ENCODE results near the gene PLCL2.

Gene PLCL2

GRCh38 chr3:16868513-16868912 is 16.2 kb upstream of the PLCL2 start:
- DNase-seq: no peak

DNA sequence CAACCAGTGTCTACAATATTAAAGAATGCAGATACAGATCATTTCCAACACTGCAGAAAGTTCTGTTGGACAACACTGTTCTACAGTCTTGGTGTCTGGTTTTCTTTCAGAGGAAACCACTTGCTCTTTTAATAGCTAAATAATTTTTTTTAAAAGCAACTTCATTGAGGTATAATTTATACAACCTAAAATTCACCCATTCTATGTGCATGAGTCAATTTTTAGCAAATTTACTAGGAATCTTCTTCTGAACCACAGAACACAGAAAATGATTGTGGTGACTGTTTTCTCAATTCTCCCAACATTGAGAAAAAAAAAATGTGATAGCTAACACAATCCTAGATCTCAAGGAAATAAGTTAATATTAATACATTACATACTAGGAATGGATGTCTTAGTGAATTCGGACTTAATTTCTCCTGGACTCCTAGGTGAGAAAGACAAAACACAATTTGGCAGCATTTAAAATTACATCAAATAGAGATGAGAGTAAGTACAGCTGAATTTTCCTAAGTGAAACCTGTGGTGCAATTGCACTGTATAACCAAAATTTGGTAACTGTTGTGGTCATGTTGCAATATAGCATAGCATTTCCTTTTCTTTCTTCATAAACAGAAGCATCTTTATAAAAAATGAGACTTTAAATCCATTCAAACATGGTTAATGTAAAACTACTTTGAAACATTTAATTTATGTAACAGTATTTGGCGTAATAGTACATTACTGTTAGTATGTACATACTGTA is 15.3 kb upstream of the PLCL2 start:
- DNase-seq: no peak

GRCh38 chr3:16871915-16872842 is 12.6 kb upstream of the PLCL2 start:
- no peak for DNase-seq

- no peak for DNase-seq
Measured at GRCh38 chr3:16873872-16874271, 10.9 kb upstream of the PLCL2 start.

- DNase-seq: no peak
Measured at GRCh38 chr3:16875876-16876550, 8.7 kb upstream of the PLCL2 start.

GRCh38 chr3:16877505-16877904 is 7.2 kb upstream of the PLCL2 start:
- no peak for DNase-seq

DNA sequence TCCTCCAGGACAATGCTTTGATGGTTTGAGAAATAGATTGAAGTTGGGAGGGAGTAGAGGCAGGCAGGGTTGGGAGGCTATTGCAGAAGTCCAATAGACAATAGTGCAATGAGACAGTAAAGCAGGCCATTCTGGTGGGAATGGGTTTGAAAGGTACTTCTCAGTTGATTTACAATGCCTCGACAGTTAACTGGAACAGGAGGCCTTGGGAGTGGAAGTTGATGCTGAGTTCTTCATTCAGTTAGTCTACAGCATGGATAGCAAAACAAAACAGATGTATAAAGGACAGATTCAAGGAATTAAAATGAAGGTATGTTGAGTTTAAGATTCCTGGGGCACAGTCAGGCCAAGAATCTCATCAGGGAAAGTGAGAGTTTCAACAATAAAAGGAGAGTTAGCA is 6.8 kb upstream of the PLCL2 start:
- no peak for DNase-seq

DNA sequence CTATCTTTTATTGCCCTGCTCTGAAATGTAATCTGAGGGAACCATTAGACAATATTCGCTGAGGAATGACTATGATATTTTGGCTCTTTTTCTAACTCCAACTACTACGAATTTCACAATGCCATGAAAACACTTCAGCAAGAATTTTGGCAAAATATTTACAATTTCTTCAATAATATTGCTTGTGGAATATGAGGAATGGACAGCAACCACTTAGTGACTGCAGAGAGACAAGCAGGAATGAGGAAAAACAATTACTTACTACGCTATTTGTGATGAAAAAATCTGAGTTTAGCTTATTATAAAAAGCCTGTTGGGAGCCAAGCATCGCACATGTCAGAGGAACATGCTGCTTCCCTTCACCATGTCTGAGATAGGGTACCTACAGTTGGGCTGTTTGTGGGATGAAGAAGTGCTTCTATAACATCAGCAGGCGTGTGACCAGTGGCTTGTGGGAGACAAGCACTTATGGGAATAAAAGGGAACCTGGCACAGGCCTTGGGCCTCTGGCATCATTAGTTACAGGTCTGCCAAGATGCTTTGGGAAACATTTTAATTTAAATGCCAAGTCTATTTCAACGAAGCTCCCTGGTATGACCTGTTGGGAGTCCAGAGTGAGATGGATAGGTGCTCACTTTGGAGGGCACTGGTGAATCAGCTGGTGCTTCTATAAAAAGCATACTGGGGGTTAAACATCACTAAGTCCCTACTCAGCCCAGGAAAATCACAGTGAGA is 2.7 kb upstream of the PLCL2 start:
- DNase-seq: no peak

GRCh38 chr3:16883057-16883722 is 1.6 kb upstream of the PLCL2 start:
- no peak for DNase-seq

DNA sequence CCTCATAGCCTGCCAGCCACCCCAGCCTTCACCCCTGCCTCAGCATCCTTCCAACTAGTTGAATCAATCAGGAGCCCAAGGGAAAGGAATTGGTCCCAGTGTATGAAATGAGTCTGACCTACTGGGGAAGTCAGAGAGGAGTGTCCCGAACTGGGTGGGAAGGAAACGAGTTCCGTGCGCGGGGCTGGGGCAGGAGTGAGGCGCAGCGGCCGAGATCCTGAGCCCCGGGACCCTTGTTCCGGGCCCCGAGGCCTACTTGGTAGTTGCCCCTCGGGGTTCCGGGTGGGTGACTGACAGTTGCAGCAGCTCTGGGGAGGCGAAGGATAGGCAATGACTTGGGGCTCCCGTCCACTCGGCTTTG is 1.1 kb upstream of the PLCL2 start:
- DNase-seq: no peak

DNA sequence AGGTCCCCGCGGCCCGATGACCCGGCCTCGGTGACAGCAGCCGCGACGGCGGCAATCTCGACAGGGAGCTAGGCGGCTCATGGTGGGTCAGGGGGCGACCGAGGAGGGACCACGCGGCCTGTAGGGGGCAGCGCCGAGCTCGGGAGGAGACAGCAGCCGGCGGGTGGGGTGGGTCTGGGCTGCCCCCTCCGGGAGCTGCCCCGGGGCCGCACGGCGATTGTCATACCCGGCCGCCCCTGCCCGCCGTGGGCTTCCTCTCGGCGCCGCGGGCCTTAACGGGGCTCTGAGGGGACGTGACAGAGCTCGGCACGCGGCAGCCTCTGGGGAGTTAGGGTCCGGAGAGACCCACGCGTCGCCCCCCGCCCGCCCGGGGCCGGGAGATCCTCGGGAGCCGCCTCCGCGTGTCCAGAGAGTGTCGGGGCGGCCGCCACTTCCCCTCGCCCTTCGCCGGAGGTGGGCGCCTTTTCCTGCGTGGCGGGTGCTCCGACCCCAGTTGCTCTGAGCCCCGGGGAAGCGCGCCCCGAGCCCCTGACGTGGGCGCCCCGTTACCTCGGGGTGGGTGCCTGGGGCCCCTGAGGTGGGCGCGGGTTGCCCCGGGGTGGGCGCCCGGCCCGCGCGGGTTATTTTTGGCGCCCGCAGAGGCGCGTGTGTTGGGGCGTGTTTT is 539 bp upstream of the PLCL2 start:
- peak; percentile 67 for DNase-seq

DNA sequence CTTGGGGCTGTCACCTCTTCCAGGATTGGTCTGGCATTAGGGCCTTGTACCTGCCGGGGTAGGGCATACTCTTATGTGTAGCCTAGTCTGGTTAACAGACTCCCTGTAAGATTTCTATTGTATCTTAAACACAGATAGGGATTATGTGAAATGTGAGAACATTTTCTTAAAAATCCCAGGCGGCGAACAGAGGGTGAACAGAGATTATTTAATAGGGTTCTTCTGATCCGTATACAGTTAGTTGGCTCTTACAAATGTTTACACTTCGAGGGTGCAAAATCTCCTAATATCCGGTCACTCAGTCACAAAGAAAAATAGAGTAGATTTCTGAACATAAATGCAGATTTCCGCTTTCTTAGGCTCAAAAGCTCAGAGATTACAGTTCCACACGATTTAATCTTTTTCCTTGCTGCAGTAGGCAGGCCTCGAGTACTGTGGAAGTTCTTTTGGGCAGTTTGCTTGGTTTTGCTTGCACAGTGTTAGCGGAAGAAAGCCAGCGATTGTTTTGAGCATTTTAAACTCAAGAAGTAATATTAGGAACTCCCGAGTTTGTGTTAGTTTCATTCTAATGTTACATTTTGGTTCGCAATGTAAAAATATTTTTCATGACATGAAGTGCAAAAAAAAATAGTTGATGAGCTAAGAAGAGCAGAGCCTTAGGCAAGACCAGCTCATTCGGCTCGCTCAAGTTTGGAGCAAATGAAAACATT is 993 bp downstream of the PLCL2 start:
- no peak for DNase-seq

- peak; percentile 36 for DNase-seq
Measured at GRCh38 chr3:16886303-16886683, 1.5 kb downstream of the PLCL2 start.

GRCh38 chr3:16887130-16887529 is 2.4 kb downstream of the PLCL2 start:
- DNase-seq: no peak

DNA sequence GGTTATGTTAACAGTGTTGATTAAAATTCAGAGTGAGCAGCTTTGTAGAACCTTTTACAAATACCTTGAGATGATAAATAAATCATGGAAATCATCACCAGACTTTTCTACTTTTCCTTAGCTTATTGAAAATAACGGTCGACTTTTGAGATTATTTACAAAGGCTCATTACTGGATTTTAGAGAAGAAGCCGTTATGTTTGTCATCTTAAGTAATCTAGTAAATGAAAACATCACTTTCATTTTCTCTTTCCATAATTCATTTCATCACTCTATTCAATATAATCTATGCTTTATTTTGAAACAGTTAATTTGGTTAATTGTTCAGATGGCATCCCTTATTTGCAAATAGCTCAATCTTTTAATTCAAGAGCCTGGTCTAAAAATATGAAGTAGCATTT is 3.6 kb downstream of the PLCL2 start:
- no peak for DNase-seq

DNA sequence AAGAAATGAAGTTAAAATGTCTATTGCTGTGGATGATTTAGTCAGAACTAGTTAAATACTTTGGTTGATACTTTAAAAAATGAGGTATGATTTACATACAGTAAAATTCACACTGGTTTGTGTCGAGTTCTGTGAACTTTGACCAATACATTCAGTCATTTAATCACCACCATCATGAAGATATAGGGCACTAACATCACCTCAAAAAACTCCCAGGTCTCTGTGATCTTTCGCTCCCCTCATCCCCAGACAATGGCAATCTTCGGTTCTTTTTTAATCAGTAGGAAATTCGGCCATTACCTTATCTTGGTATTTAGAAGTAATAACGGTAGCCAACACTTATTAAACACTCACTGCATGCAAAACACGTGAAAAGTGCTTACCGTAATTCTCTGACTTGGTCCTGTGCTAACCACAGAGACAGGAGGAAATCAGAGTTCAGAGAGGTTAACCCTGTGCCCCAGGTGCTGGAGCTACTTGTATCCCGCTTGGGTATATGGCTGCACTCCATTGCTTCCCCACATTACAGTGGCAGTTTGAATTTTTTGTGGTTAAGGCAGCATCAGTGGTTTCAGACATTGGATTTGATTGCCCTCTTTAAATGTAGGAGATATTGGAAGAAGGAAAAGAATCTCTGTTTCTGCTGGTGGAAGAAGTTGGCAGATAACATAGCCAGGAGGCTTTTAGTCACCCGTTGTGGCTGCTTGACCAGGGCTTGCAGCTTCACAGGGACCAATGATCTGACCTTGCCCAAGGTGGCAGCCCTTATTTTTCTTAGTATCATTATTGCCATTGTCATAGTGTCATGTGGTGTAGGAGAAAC is 4.2 kb downstream of the PLCL2 start:
- DNase-seq: no peak

DNA sequence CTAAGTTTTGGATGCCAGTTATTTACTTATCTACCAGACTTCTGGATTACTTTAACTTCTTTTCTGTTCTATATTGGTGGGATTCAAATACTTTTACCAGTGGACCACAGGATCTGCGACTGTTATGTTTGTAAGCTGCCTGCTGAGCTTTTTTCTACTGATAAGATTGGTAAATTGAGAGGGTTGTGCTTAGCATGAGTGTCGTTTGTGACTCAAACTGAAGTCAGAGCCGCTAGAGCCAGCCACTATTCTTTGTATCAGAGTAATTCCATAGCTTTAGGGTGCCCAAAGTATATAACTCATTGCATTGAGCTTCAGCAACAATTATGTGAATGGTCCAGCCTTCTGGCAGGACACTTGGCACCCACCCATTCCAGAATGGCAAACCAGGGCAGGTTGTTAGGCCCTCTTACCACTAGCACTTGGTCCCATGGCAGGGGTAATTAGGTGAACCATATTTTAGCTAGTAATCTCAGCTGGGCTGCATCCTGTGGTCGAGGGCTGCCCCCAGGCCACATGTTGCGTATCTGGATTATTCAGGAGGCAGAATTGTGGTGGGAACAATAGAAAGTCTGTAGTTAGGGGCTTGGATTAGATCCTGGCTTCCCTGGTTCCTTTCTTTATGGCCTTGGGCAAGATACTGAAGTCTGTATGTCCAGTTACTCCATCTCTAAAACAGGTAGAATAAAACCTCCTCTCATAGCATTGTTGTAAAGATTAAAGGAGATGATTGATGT is 6.0 kb downstream of the PLCL2 start:
- DNase-seq: no peak

DNA sequence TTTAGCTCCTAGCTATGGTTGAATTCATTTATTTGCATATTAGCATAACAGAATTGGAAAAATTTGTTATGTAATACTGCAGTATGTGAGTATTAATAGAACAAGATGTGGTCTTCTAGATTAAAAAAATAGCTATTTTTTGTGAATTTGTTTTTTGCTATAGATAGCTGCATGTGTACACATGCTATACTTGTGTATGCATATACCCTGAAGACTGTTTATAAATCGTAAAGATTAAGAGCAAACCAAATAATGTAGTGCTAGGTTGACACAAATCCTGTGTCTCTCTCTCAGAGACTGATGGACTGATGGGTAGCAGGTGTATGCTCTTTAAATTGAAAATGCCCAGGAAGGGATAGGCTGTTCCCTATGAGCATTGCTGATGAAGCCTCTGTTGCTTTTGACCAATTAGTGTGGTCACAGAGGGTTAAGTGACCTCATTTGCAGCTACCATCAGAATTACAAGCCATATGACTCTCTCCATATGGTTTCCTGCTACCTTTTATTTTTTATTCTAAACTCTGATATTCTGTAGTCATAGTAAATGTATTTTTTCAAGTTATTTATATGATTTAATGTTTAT is 9.0 kb downstream of the PLCL2 start:
- DNase-seq: no peak

- DNase-seq: no peak
Measured at GRCh38 chr3:16896094-16896627, 11.4 kb downstream of the PLCL2 start.

All from activated gamma-delta T cell treated with Interleukin-2 at 50 U/mL for 16 hours (primary cell).